Activated B cell treated with CpG ODN at 0.5 μM for 24 hours (primary cell): Measurements from ENCODE around the gene TMEM17. TPM values are rescaled to one million over a fixed set of nuclear protein-coding genes. Genes with fewer than 3 reads are reported as not detected.

Source experiments
- ATAC-seq: fragments of 200-7000 bp; cut with Tn5 transposase; one replicate; pipeline ENCODE4 v1.10.0; 2021; ENCODE audit warnings: low read depth, mild to moderate bottlenecking, moderate library complexity
- CTCF ChIA-PET: fragments of 350-600 bp; sonication (Branson Sonifier 250); formaldehyde crosslinking; loops from one replicate; lab custom pipeline; 2021; ENCODE audit warnings: antibody characterized with exemption; lab: Charles Lee
- POLR2A ChIA-PET: fragments of 350-600 bp; sonication (Branson Sonifier 250); formaldehyde crosslinking; loops from one replicate; lab custom pipeline; 2021; ENCODE audit warnings: antibody characterized with exemption; lab: Charles Lee
- DNase-seq: peaks from one replicate; pipeline ENCODE4 v3.0.0; 2022
- H3K27ac Mint-ChIP-seq: one replicate; pipeline ENCODE4 v1.8.0; 2020; ENCODE audit warnings: mixed read lengths
- H3K27me3 Mint-ChIP-seq: one replicate; pipeline ENCODE4 v1.8.0; 2021; ENCODE audit warnings: mixed read lengths
- H3K36me3 Mint-ChIP-seq: one replicate; pipeline ENCODE4 v1.8.0; 2021; ENCODE audit warnings: low read depth, mixed read lengths
- H3K4me1 Mint-ChIP-seq: one replicate; pipeline ENCODE4 v1.8.0; 2021; ENCODE audit warnings: mixed read lengths
- H3K4me3 Mint-ChIP-seq: one replicate; pipeline ENCODE4 v1.8.0; 2020; ENCODE audit warnings: mild to moderate bottlenecking, mixed read lengths
- H3K9me3 Mint-ChIP-seq: one replicate; pipeline ENCODE4 v1.8.0; 2020; ENCODE audit warnings: mixed read lengths
- CTCF ChIP-seq: fragments of 200-600 bp; IDR thresholded peaks from one replicate; pipeline ENCODE4 v1.8.0; 2022; ENCODE audit warnings: antibody characterized with exemption, mild to moderate bottlenecking
- intact Hi-C: fragments of 100-400 bp; cut with micrococcal nuclease; formaldehyde crosslinking; loops from one replicate; pipeline ENCODE4 v1.15.1; 2024
- total RNA-seq: library from RNA; stranded (reverse); gene quantifications from 2 replicates; pipeline ENCODE4 v1.2.3, GENCODE V29; 2022

Gene TMEM17
- total RNA-seq, 1 donor from 2014 or later, result not detected

GRCh38 chr2:62467100-62467474, 38.9 kb downstream of the TMEM17 start:
- POLR2A ChIA-PET, result no interaction called here
- CTCF ChIA-PET, result interaction anchor here (1.5 kb wide), 1 partner anchor 39 kb away, joined by 4 read pairs; the partner anchor contains the start of gene TMEM17
- no peaks in the 10 kb centered on the region for H3K36me3 Mint-ChIP-seq
- H3K4me3 Mint-ChIP-seq, result no peak overlapping the region
- intact Hi-C loops, result no loop called here
- peaks cover 5% of the 10 kb centered on the region for H3K27me3 Mint-ChIP-seq
- DNase-seq, result no peak
- no peak for ATAC-seq
- H3K4me1 Mint-ChIP-seq, result no peaks in the 10 kb centered on the region
- H3K27ac Mint-ChIP-seq, result no peak overlapping the region
- no peaks in the 10 kb centered on the region for H3K9me3 Mint-ChIP-seq
- TF ChIP-seq CTCF, result no peak

- no peak for TF ChIP-seq CTCF
- H3K27ac Mint-ChIP-seq, result no peak overlapping the region
- intact Hi-C loops, result no loop called here
- no peaks in the 10 kb centered on the region for H3K4me1 Mint-ChIP-seq
- ATAC-seq, result no peak
- no peaks in the 10 kb centered on the region for H3K9me3 Mint-ChIP-seq
- no peak overlapping the region for H3K4me3 Mint-ChIP-seq
- no peaks in the 10 kb centered on the region for H3K36me3 Mint-ChIP-seq
- ChIA-PET CTCF (interaction anchor here (1.5 kb wide), 1 partner anchor 39 kb away, joined by 4 read pairs; the partner anchor contains the start of gene TMEM17), POLR2A (no interaction called here)
- DNase-seq, result no peak
- H3K27me3 Mint-ChIP-seq, result peaks cover under 1% of the 10 kb centered on the region
These were observed 39.5 kb downstream of the TMEM17 start for GRCh38 chr2:62466503-62466854.

GRCh38 chr2:62465741-62466502, 40.1 kb downstream of the TMEM17 start:
- Mint-ChIP-seq H3K9me3 (no peaks in the 10 kb centered on the region), H3K27ac (no peak overlapping the region), H3K4me3 (no peak overlapping the region), H3K36me3 (no peaks in the 10 kb centered on the region), H3K27me3 (no peaks in the 10 kb centered on the region), H3K4me1 (no peaks in the 10 kb centered on the region)
- DNase-seq, result no peak
- intact Hi-C loops, result no loop called here
- CTCF ChIA-PET, result interaction anchor here (1.5 kb wide), 1 partner anchor 40 kb away, joined by 4 read pairs; the partner anchor contains the start of gene TMEM17
- no peak for ATAC-seq
- POLR2A ChIA-PET, result no interaction called here
- TF ChIP-seq CTCF, result no peak

DNA sequence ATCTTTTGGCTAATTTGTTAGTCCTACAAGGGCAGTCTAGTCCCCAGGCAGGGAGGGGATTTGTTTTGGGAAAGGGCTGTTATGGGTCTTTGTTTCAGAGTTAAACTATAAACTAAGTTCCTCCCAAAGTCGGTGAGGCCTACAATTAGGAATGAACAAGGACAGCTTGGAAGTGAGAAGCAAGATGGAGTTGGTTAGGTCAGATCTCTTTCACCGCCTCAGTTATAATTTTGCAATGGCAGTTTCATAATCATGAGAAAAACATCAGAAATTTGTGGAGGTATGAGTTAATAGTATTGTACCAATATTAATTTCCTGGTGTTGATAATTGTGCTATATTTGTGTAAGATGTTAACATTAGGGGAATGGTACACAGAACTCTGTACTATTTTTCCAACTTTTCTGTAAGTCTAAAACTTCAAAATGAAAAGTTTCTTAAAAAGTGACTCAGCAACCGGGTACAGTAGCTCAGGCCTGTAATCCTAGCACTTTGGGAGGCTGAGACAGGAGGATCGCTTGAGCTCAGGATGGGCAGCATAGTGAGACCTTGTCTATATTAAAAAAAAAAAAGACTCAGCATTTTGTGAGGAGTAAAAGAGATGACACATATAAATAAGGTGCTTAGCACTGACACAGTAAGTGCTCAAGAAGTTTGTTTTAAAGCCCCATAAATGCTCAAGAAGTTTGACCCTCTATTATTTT, 40.8 kb downstream of the TMEM17 start:
- ChIA-PET CTCF (interaction anchor here (1.5 kb wide), 1 partner anchor 41 kb away, joined by 4 read pairs; the partner anchor contains the start of gene TMEM17), POLR2A (no interaction called here)
- no peak for DNase-seq
- Mint-ChIP-seq H3K4me1 (no peaks in the 10 kb centered on the region), H3K36me3 (no peaks in the 10 kb centered on the region), H3K9me3 (no peaks in the 10 kb centered on the region), H3K4me3 (no peak overlapping the region), H3K27ac (no peak overlapping the region), H3K27me3 (no peaks in the 10 kb centered on the region)
- intact Hi-C loops, result no loop called here
- no peak for ATAC-seq
- no peak for TF ChIP-seq CTCF
